HEK293 (cell line): Measurements from ENCODE around the gene PDE8B.

Experiments
- KLF1 ChIP-seq: fragments of 450-650 bp; formaldehyde crosslinking; IDR thresholded peaks from 2 replicates; pipeline ENCODE4 v1.5.1; 2016; ENCODE audit warnings: missing biosample characterization, missing genetic modification characterization
- KLF9 ChIP-seq: fragments of 450-650 bp; formaldehyde crosslinking; IDR thresholded peaks from 2 replicates; pipeline ENCODE4 v1.5.1; 2016; ENCODE audit warnings: missing biosample characterization, missing genetic modification characterization, low read depth
- MYNN ChIP-seq: fragments of 450-650 bp; formaldehyde crosslinking; IDR thresholded peaks from 2 replicates; pipeline ENCODE4 v1.5.1; 2016; ENCODE audit warnings: missing biosample characterization, missing genetic modification characterization, borderline replicate concordance
- TCF7L2 ChIP-seq: IDR thresholded peaks from 2 replicates; pipeline ENCODE4 v1.6.1; 2011; ENCODE audit warnings: low read depth, mild to moderate bottlenecking, inconsistent platforms, low read length, moderate library complexity, borderline replicate concordance
- YY1 ChIP-seq: fragments of 450-650 bp; formaldehyde crosslinking; IDR thresholded peaks from 2 replicates; pipeline ENCODE4 v1.5.1; 2018; ENCODE audit warnings: missing biosample characterization, missing genetic modification characterization
- ZNF24 ChIP-seq: fragments of 450-650 bp; formaldehyde crosslinking; IDR thresholded peaks from 2 replicates; pipeline ENCODE4 v1.5.1; 2016; ENCODE audit warnings: missing biosample characterization, missing genetic modification characterization
- ZNF423 ChIP-seq: fragments of 450-650 bp; formaldehyde crosslinking; IDR thresholded peaks from 2 replicates; pipeline ENCODE4 v1.5.1; 2016; ENCODE audit warnings: missing biosample characterization, missing genetic modification characterization
- ZNF701 ChIP-seq: fragments of 450-650 bp; formaldehyde crosslinking; IDR thresholded peaks from 2 replicates; pipeline ENCODE4 v1.5.1; 2016; ENCODE audit warnings: missing biosample characterization, missing genetic modification characterization
- TF ChIP-seq, protein P1 (sequence below): fragments of 450-650 bp; formaldehyde crosslinking; IDR thresholded peaks from 2 replicates; pipeline ENCODE4 v1.5.1; 2016; ENCODE audit warnings: missing biosample characterization, missing genetic modification characterization, borderline replicate concordance
- TF ChIP-seq, protein P2 (sequence below): fragments of 450-650 bp; formaldehyde crosslinking; IDR thresholded peaks from 2 replicates; pipeline ENCODE4 v1.5.1; 2016; ENCODE audit warnings: missing biosample characterization, missing genetic modification characterization
- TF ChIP-seq, protein P3 (sequence below): fragments of 450-650 bp; formaldehyde crosslinking; IDR thresholded peaks from 2 replicates; pipeline ENCODE4 v1.5.1; 2016; ENCODE audit warnings: missing biosample characterization, missing genetic modification characterization, low read depth
- TF ChIP-seq, protein P4 (sequence below): fragments of 450-650 bp; formaldehyde crosslinking; IDR thresholded peaks from 2 replicates; pipeline ENCODE4 v1.5.1; 2017; ENCODE audit warnings: missing biosample characterization, missing genetic modification characterization
- TF ChIP-seq, protein P5 (sequence below): fragments of 450-650 bp; formaldehyde crosslinking; conservative IDR thresholded peaks from 2 replicates; pipeline ENCODE4 v1.5.1; 2016; ENCODE audit warnings: low read depth, missing biosample characterization, missing genetic modification characterization

DNA sequence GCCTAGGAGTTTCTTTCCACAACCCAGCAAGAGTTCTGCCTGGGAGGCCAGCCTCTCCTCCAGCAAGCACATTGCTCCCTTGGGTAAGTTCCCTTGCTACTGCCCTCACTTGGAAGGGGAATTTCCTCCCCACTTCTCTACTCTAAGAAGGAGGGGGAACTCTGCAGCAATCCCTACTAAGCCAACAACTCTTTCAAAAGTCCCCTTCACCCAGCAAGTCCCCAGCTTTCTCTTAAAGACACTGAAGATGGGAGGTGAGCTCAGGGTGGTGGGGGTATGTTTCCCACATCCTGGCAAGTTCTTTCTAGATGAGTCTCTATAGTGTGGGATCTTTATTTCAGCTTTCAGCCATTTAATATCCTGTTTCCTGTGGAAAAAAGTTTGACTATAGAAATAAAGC lies 49.0 kb downstream of the PDE8B start:
- no peak for TF ChIP-seq ZNF24 (tag by site-specific recombination)
- TF ChIP-seq, protein P1, sequence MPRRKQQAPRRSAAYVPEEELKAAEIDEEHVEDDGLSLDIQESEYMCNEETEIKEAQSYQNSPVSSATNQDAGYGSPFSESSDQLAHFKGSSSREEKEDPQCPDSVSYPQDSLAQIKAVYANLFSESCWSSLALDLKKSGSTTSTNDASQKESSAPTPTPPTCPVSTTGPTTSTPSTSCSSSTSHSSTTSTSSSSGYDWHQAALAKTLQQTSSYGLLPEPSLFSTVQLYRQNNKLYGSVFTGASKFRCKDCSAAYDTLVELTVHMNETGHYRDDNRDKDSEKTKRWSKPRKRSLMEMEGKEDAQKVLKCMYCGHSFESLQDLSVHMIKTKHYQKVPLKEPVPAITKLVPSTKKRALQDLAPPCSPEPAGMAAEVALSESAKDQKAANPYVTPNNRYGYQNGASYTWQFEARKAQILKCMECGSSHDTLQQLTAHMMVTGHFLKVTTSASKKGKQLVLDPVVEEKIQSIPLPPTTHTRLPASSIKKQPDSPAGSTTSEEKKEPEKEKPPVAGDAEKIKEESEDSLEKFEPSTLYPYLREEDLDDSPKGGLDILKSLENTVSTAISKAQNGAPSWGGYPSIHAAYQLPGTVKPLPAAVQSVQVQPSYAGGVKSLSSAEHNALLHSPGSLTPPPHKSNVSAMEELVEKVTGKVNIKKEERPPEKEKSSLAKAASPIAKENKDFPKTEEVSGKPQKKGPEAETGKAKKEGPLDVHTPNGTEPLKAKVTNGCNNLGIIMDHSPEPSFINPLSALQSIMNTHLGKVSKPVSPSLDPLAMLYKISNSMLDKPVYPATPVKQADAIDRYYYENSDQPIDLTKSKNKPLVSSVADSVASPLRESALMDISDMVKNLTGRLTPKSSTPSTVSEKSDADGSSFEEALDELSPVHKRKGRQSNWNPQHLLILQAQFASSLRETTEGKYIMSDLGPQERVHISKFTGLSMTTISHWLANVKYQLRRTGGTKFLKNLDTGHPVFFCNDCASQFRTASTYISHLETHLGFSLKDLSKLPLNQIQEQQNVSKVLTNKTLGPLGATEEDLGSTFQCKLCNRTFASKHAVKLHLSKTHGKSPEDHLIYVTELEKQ (tag by site-specific recombination): no peak
- no peak for TF ChIP-seq MYNN (tag by site-specific recombination)
- no peak for TF ChIP-seq TCF7L2
- TF ChIP-seq, protein P2, sequence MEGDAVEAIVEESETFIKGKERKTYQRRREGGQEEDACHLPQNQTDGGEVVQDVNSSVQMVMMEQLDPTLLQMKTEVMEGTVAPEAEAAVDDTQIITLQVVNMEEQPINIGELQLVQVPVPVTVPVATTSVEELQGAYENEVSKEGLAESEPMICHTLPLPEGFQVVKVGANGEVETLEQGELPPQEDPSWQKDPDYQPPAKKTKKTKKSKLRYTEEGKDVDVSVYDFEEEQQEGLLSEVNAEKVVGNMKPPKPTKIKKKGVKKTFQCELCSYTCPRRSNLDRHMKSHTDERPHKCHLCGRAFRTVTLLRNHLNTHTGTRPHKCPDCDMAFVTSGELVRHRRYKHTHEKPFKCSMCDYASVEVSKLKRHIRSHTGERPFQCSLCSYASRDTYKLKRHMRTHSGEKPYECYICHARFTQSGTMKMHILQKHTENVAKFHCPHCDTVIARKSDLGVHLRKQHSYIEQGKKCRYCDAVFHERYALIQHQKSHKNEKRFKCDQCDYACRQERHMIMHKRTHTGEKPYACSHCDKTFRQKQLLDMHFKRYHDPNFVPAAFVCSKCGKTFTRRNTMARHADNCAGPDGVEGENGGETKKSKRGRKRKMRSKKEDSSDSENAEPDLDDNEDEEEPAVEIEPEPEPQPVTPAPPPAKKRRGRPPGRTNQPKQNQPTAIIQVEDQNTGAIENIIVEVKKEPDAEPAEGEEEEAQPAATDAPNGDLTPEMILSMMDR: no peak
- no peak for TF ChIP-seq ZNF423 (tag by site-specific recombination)
- TF ChIP-seq, protein P3, sequence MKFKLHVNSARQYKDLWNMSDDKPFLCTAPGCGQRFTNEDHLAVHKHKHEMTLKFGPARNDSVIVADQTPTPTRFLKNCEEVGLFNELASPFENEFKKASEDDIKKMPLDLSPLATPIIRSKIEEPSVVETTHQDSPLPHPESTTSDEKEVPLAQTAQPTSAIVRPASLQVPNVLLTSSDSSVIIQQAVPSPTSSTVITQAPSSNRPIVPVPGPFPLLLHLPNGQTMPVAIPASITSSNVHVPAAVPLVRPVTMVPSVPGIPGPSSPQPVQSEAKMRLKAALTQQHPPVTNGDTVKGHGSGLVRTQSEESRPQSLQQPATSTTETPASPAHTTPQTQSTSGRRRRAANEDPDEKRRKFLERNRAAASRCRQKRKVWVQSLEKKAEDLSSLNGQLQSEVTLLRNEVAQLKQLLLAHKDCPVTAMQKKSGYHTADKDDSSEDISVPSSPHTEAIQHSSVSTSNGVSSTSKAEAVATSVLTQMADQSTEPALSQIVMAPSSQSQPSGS (tag by site-specific recombination): no peak
- TF ChIP-seq, protein P4, sequence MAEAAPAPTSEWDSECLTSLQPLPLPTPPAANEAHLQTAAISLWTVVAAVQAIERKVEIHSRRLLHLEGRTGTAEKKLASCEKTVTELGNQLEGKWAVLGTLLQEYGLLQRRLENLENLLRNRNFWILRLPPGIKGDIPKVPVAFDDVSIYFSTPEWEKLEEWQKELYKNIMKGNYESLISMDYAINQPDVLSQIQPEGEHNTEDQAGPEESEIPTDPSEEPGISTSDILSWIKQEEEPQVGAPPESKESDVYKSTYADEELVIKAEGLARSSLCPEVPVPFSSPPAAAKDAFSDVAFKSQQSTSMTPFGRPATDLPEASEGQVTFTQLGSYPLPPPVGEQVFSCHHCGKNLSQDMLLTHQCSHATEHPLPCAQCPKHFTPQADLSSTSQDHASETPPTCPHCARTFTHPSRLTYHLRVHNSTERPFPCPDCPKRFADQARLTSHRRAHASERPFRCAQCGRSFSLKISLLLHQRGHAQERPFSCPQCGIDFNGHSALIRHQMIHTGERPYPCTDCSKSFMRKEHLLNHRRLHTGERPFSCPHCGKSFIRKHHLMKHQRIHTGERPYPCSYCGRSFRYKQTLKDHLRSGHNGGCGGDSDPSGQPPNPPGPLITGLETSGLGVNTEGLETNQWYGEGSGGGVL: no peak
- no peak for TF ChIP-seq YY1
- no peak for TF ChIP-seq ZNF701 (tag by site-specific recombination)
- no peak for TF ChIP-seq KLF1
- no peak for TF ChIP-seq KLF9 (tag by site-specific recombination)
- TF ChIP-seq, protein P5, sequence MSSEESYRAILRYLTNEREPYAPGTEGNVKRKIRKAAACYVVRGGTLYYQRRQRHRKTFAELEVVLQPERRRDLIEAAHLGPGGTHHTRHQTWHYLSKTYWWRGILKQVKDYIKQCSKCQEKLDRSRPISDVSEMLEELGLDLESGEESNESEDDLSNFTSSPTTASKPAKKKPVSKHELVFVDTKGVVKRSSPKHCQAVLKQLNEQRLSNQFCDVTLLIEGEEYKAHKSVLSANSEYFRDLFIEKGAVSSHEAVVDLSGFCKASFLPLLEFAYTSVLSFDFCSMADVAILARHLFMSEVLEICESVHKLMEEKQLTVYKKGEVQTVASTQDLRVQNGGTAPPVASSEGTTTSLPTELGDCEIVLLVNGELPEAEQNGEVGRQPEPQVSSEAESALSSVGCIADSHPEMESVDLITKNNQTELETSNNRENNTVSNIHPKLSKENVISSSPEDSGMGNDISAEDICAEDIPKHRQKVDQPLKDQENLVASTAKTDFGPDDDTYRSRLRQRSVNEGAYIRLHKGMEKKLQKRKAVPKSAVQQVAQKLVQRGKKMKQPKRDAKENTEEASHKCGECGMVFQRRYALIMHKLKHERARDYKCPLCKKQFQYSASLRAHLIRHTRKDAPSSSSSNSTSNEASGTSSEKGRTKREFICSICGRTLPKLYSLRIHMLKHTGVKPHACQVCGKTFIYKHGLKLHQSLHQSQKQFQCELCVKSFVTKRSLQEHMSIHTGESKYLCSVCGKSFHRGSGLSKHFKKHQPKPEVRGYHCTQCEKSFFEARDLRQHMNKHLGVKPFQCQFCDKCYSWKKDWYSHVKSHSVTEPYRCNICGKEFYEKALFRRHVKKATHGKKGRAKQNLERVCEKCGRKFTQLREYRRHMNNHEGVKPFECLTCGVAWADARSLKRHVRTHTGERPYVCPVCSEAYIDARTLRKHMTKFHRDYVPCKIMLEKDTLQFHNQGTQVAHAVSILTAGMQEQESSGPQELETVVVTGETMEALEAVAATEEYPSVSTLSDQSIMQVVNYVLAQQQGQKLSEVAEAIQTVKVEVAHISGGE (tag by site-specific recombination): no peak
